IMR-90 (cell line): Measurements from ENCODE around the gene UGT2B15. TPM values are rescaled to one million over a fixed set of nuclear protein-coding genes. Genes with fewer than 3 reads are reported as not detected.

Experiments
- ATAC-seq: fragments of 200-7000 bp; cut with Tn5 transposase; 2 replicates; pipeline ENCODE4 v1.9.1; 2020; ENCODE audit warnings: low read depth, mild to moderate bottlenecking, moderate library complexity
- BruUV-seq: library from RNA; stranded (reverse); fragments of 400-500 nt; replicated peaks from 2 replicates; lab custom pipeline; 2021; lab: Mats Ljungman, UMichigan
- CTCF ChIA-PET: fragments of 300-600 bp; formaldehyde crosslinking; extraction: SDS; loops from one replicate; lab custom pipeline; 2021; ENCODE audit warnings: antibody characterized with exemption; lab: Yijun Ruan, JAX
- POLR2A ChIA-PET: fragments of 300-600 bp; sonication (Branson Sonifier 250); formaldehyde crosslinking; loops from one replicate; lab custom pipeline; 2022; ENCODE audit warnings: antibody characterized with exemption; ENCODE audit not compliant: unreplicated experiment; lab: Charles Lee
- DNase-seq: peaks from one replicate; pipeline ENCODE4 v3.0.0; 2013
- H2AFZ ChIP-seq: replicated peaks from 2 replicates; pipeline ENCODE3; 2013; ENCODE audit warnings: low read length, mild to moderate bottlenecking; ENCODE audit not compliant: poor library complexity
- H2AK5ac ChIP-seq: 2 replicates; pipeline ENCODE4 v1.6.1; 2013; ENCODE audit warnings: low read depth, low read length, inconsistent platforms
- H2AK9ac ChIP-seq: replicated peaks from 2 replicates; pipeline ENCODE3; 2013; ENCODE audit warnings: mild to moderate bottlenecking, low read depth, low read length, moderate library complexity; ENCODE audit not compliant: poor library complexity
- H2BK120ac ChIP-seq: 2 replicates; pipeline ENCODE4 v1.6.1; 2013; ENCODE audit warnings: low read depth, low read length, inconsistent platforms
- H2BK15ac ChIP-seq: 3 replicates; pipeline ENCODE4 v1.6.1; 2013; ENCODE audit warnings: low read depth, low read length, inconsistent platforms
- H2BK20ac ChIP-seq: 2 replicates; pipeline ENCODE4 v1.6.1; 2013; ENCODE audit warnings: low read depth, mild to moderate bottlenecking, inconsistent platforms, low read length, moderate library complexity
- H2BK5ac ChIP-seq: 2 replicates; pipeline ENCODE4 v1.6.1; 2013; ENCODE audit warnings: mild to moderate bottlenecking, low read depth, low read length, inconsistent platforms; ENCODE audit not compliant: poor library complexity, severe bottlenecking
- H3K14ac ChIP-seq: replicated peaks from 2 replicates; pipeline ENCODE4 v1.6.1; 2013; ENCODE audit warnings: low read depth, low read length, inconsistent platforms
- H3K18ac ChIP-seq: 2 replicates; pipeline ENCODE4 v1.6.1; 2013; ENCODE audit warnings: low read depth, low read length, control low read depth
- H3K23ac ChIP-seq: 2 replicates; pipeline ENCODE4 v1.6.1; 2013; ENCODE audit warnings: low read depth, low read length, inconsistent platforms
- H3K27ac ChIP-seq: 2 replicates; pipeline ENCODE4 v1.5.1; 2013; ENCODE audit warnings: mild to moderate bottlenecking, control low read depth, low read length; ENCODE audit not compliant: insufficient read depth
- H3K27me3 ChIP-seq: 2 replicates; pipeline ENCODE4 v1.6.1; 2013; ENCODE audit warnings: low read length; ENCODE audit not compliant: control insufficient read depth, insufficient read depth
- H3K36me3 ChIP-seq: 2 replicates; pipeline ENCODE4 v1.6.1; 2013; ENCODE audit warnings: low read length, mixed read lengths; ENCODE audit not compliant: control insufficient read depth, insufficient read depth
- H3K4ac ChIP-seq: 2 replicates; pipeline ENCODE4 v1.6.1; 2013; ENCODE audit warnings: low read depth, low read length, inconsistent platforms
- H3K4me1 ChIP-seq: 2 replicates; pipeline ENCODE4 v1.6.1; 2013; ENCODE audit warnings: low read length, mixed read lengths; ENCODE audit not compliant: control insufficient read depth, insufficient read depth
- H3K4me2 ChIP-seq: 2 replicates; pipeline ENCODE4 v1.6.1; 2013; ENCODE audit warnings: low read depth, mild to moderate bottlenecking, control low read depth, low read length, moderate library complexity
- H3K4me3 ChIP-seq: 2 replicates; pipeline ENCODE4 v1.5.1; 2013; ENCODE audit warnings: low read depth, mild to moderate bottlenecking, control low read depth, low read length, moderate library complexity; ENCODE audit not compliant: insufficient read depth
- H3K56ac ChIP-seq: 2 replicates; pipeline ENCODE4 v1.6.1; 2013; ENCODE audit warnings: low read length, inconsistent platforms; ENCODE audit not compliant: insufficient read depth; ENCODE audit errors: extremely low read depth
- H3K79me1 ChIP-seq, 2 experiments: 2 replicates each; pipeline ENCODE4 v1.6.1; 2013; ENCODE audit warnings: low read length in 2 of 2, inconsistent platforms in 1 of 2, low read depth in 1 of 2
- H3K9ac ChIP-seq: 2 replicates; pipeline ENCODE4 v1.6.1; 2013; ENCODE audit warnings: low read depth, low read length, control low read depth
- H3K9me1 ChIP-seq: 2 replicates; pipeline ENCODE4 v1.6.1; 2013; ENCODE audit warnings: low read length, inconsistent platforms; ENCODE audit not compliant: insufficient read depth
- H3K9me3 ChIP-seq: 2 replicates; pipeline ENCODE4 v1.6.1; 2013; ENCODE audit warnings: low read length; ENCODE audit not compliant: control insufficient read depth, insufficient read depth
- H4K20me1 ChIP-seq: 2 replicates; pipeline ENCODE4 v1.6.1; 2013; ENCODE audit warnings: low read length, inconsistent platforms; ENCODE audit not compliant: insufficient read depth
- H4K5ac ChIP-seq: 2 replicates; pipeline ENCODE4 v1.6.1; 2013; ENCODE audit warnings: mild to moderate bottlenecking, low read depth, low read length, control low read depth
- H4K8ac ChIP-seq, 2 experiments: 2 replicates each; pipeline ENCODE4 v1.6.1; 2013; ENCODE audit warnings: low read depth in 2 of 2, low read length in 2 of 2, control low read depth in 1 of 2, inconsistent platforms in 1 of 2
- H4K91ac ChIP-seq: 2 replicates; pipeline ENCODE4 v1.6.1; 2013; ENCODE audit warnings: low read depth, low read length, inconsistent platforms; ENCODE audit not compliant: insufficient read depth
- BHLHE40 ChIP-seq: fragments of 150-350 bp; IDR thresholded peaks from 2 replicates; pipeline ENCODE4 v1.6.1; 2016; ENCODE audit warnings: mild to moderate bottlenecking, low read depth, low read length
- CEBPB ChIP-seq: IDR thresholded peaks from 2 replicates; pipeline ENCODE4 v1.6.1; 2012; ENCODE audit warnings: low read depth, low read length, improper control_type of control experiment
- CHD1 ChIP-seq: IDR thresholded peaks from 2 replicates; pipeline ENCODE4 v1.6.1; 2012; ENCODE audit warnings: low read depth, low read length, improper control_type of control experiment
- CTCF ChIP-seq: conservative IDR thresholded peaks from 2 replicates; pipeline ENCODE4 v1.5.1; 2012; ENCODE audit warnings: mild to moderate bottlenecking, low read depth, low read length, improper control_type of control experiment
- ELK1 ChIP-seq: fragments of 150-350 bp; IDR thresholded peaks from 2 replicates; pipeline ENCODE4 v1.6.1; 2016; ENCODE audit warnings: low read depth, mild to moderate bottlenecking, low read length, moderate library complexity, borderline replicate concordance
- MXI1 ChIP-seq: IDR thresholded peaks from 2 replicates; pipeline ENCODE4 v1.6.1; 2012; ENCODE audit warnings: low read depth, mild to moderate bottlenecking, low read length, moderate library complexity, borderline replicate concordance
- NFE2L2 ChIP-seq: fragments of 150-350 bp; IDR thresholded peaks from 2 replicates; pipeline ENCODE4 v1.6.1; 2016; ENCODE audit warnings: low read depth, mild to moderate bottlenecking, low read length
- POLR2A ChIP-seq: IDR thresholded peaks from 2 replicates; pipeline ENCODE4 v1.6.1; 2012; ENCODE audit warnings: mild to moderate bottlenecking, low read depth, low read length
- RAD21 ChIP-seq: IDR thresholded peaks from 2 replicates; pipeline ENCODE4 v1.6.1; 2012; ENCODE audit warnings: low read length, improper control_type of control experiment
- SMC3 ChIP-seq: fragments of 150-350 bp; IDR thresholded peaks from 2 replicates; pipeline ENCODE4 v1.6.1; 2016; ENCODE audit warnings: low read depth, mild to moderate bottlenecking, antibody characterized with exemption, low read length, moderate library complexity
- USF2 ChIP-seq: fragments of 150-350 bp; IDR thresholded peaks from 2 replicates; pipeline ENCODE4 v1.6.1; 2017; ENCODE audit warnings: mild to moderate bottlenecking, antibody characterized with exemption, low read length, low read depth
- WGBS, 2 experiments: methylation state at CpG; one replicate each; pipeline versions ENCODE4 v1.1.5 to v1.1.7; 2013; ENCODE audit warnings: missing lambda C conversion rate in 2 of 2; ENCODE audit not compliant: insufficient read length in 1 of 2; ENCODE audit errors: extremely low coverage in 2 of 2; 5-methylcytosine and 5-hydroxymethylcytosine counted together
- dilution Hi-C: fragments of 300-500 bp; cut with HindIII; formaldehyde crosslinking; loops from one replicate; pipeline ENCODE4 v1.14.3; 2018; ENCODE audit warnings: low sequenced_read_pairs; ENCODE audit not compliant: unreplicated experiment
- in situ Hi-C: fragments of 300-500 bp; cut with MboI; formaldehyde crosslinking; loops from 3 replicates; pipeline ENCODE4 v1.14.3; 2019; ENCODE audit warnings: low sequenced_read_pairs, inconsistent platforms, mixed read lengths
- intact Hi-C: fragments of 100-400 bp; cut with micrococcal nuclease; formaldehyde crosslinking; loops from 2 replicates; pipeline ENCODE4 v1.10.0; 2022
- polyA plus RNA-seq, 3 experiments: library from polyadenylated mRNA; depleted of rRNA; stranded (reverse); fragments of >200 nt; gene quantifications; 2 replicates each; pipeline ENCODE4 v1.2.3, GENCODE V29; 2012; ENCODE audit warnings: low replicate concordance in 1 of 3
- total RNA-seq: library from RNA; depleted of rRNA; stranded (reverse); fragments of >200 nt; gene quantifications from 2 replicates; pipeline ENCODE4 v1.2.3, GENCODE V29; 2012

UGT2B15 gene
- total and polyA plus RNA-seq, 2 of the 4 experiments (the other 2 are of a cell fraction) = not detected

GRCh38 chr4:68712207-68712606, 41.8 kb upstream of the UGT2B15 start:
- Histone ChIP-seq H3K4me1 (no peaks in the 10 kb centered on the region), H4K20me1 (no peaks in the 10 kb centered on the region), H3K23ac (no peak overlapping the region), H3K14ac (no peak overlapping the region), H3K4ac (no peak overlapping the region), H2AK5ac (no peak overlapping the region), H3K4me3 (no peak overlapping the region), H3K27ac (no peak overlapping the region), H3K9me3 (no peaks in the 10 kb centered on the region), H3K18ac (no peak overlapping the region), H2AFZ (no peak overlapping the region), H3K9ac (no peak overlapping the region), H2BK5ac (no peak overlapping the region), H2AK9ac (no peak overlapping the region), H4K8ac (no peak overlapping the region), H4K91ac (no peak overlapping the region), H2BK20ac (no peak overlapping the region), H3K79me1 (no peaks in the 10 kb centered on the region), H3K4me2 (no peak overlapping the region), H3K9me1 (no peaks in the 10 kb centered on the region), H3K36me3 (no peaks in the 10 kb centered on the region), H2BK120ac (no peak overlapping the region), H2BK15ac (no peak overlapping the region), H3K27me3 (no peaks in the 10 kb centered on the region), H4K5ac (no peak overlapping the region), H3K56ac (no peak overlapping the region)
- dilution Hi-C loops = no loop called here
- no peak for ATAC-seq
- no peak for DNase-seq
- in situ Hi-C loops = no loop called here
- no TSS peak for BruUV-seq
- no CpG with 5 or more reads among the region's 3 CpGs for WGBS, 2 experiments
- ChIA-PET POLR2A (no interaction called here), CTCF (no interaction called here)
- intact Hi-C loops = no loop called here
- TF ChIP-seq CHD1 (no peak), CTCF (no peak), NFE2L2 (no peak), MXI1 (no peak), POLR2A (no peak), USF2 (no peak), BHLHE40 (no peak), RAD21 (no peak), ELK1 (no peak), CEBPB (no peak), SMC3 (no peak)
